Psoas muscle (tissue), 8 donors: ENCODE data around the gene GRK4. TPM values are rescaled to one million over a fixed set of nuclear protein-coding genes. Genes with fewer than 3 reads are reported as not detected.

ENCODE experiments used
- ATAC-seq, 4 donors: fragments of 200-7000 bp; cut with Tn5 transposase; one replicate each; pipeline ENCODE4 v1.9.1; 2020; ENCODE audit warnings: moderate library complexity in 3 of 4, mild to moderate bottlenecking in 2 of 4
- DNase-seq, 2 donors: peaks; one replicate each; pipeline ENCODE4 v3.0.0-alpha.2; 2020
- H3K27ac ChIP-seq: fragments of 200-600 bp; one replicate; pipeline ENCODE4 v1.8.0; 2022
- H3K27me3 ChIP-seq, 3 donors: fragments of 200-600 bp in 1 of 3; one replicate each; pipeline versions ENCODE4 v1.6.1 to v1.8.0; 2013 to 2022; ENCODE audit warnings: low read length in 2 of 3, mild to moderate bottlenecking in 2 of 3, moderate library complexity in 1 of 3; ENCODE audit not compliant: insufficient read depth in 3 of 3
- H3K36me3 ChIP-seq, 2 donors: fragments of 200-600 bp in 1 of 2; one replicate each; pipeline versions ENCODE4 v1.6.1 to v1.8.0; 2013 to 2022; ENCODE audit warnings: low read depth in 1 of 2, mild to moderate bottlenecking in 1 of 2, moderate library complexity in 1 of 2; ENCODE audit not compliant: insufficient read depth in 1 of 2
- H3K4me1 ChIP-seq: fragments of 200-600 bp; one replicate; pipeline ENCODE4 v1.8.0; 2022
- H3K4me3 ChIP-seq: fragments of 200-600 bp; one replicate; pipeline ENCODE4 v1.8.0; 2022; ENCODE audit warnings: mild to moderate bottlenecking
- H3K9me3 ChIP-seq: fragments of 200-600 bp; one replicate; pipeline ENCODE4 v1.8.0; 2022
- WGBS, 3 donors: extraction: QIAGEN DNeasy Blood & Tissue Kit; methylation state at CpG; one replicate each; pipeline versions ENCODE4 v1.1.6 to v1.1.7; 2013; 5-methylcytosine and 5-hydroxymethylcytosine counted together
- intact Hi-C, 2 donors: fragments of 100-400 bp; cut with DNase I; formaldehyde crosslinking; loops; one replicate each; pipeline versions ENCODE4 v1.11.0 to v1.14.2; 2022
- polyA plus RNA-seq, 3 donors: library from polyadenylated mRNA; stranded (reverse); fragments of 200-250 nt; gene quantifications; one replicate each; pipeline ENCODE4 v1.2.3, GENCODE V29; 2013
- total RNA-seq, 4 donors: library from RNA; stranded (reverse); fragmentation: NEBNext Ultra II Directional in 2 of 4; extraction: Animal tissue kit (Norgen Biotek cat#: 25700) in 2 of 4; gene quantifications; one replicate each; pipeline versions ENCODE4 v1.2.1 to v1.2.4, GENCODE V29; 2021 to 2023
- TF ChIP-seq, protein P1 (sequence below): fragments of 200-600 bp; IDR thresholded peaks from one replicate; pipeline ENCODE4 v1.8.0; 2022; ENCODE audit warnings: antibody characterized with exemption
- donor health status: healthy with polysubstance abuse.
- donor health status: DM: no; HTN: no; CAD: no; lungs with moderate emphysema.
- donor health status: Bipolar disorder and iron deficiency.
- donor health status: healthy.
- donor health status: DM: yes; HTN: yes; CAD: no.
- donor health status: DM: no; HTN: no; CAD: no.
- donor health status: DM: no; HTN: no; CAD: no.
- donor health status: DM: yes; HTN: yes; CAD: no.

Gene GRK4
- total and polyA plus RNA-seq, 7 donors = 5.8 to 9.2 (median 6.6) TPM

DNA sequence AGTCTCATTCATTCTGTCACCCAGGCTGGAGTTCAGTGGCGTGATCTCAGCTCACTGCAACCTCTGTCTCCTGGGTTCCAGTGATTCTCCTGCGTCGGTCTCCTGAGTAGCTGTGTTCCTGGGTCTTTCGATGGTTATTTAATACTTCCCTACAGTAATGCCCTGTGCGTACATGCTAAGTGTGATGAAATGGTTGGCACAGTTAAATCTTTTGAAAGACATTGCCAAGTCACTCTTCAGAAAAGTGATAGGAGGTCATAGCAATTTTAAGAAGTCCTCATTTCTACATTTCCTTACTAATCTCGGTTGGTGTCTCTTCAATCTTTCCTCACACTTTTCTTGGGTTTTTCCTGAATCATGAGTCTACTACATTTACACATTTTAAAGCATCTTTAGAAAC is 96.6 kb downstream of the GRK4 start:
- Histone ChIP-seq H3K27me3 (no peaks in the 10 kb centered on the region), H3K36me3 (no peaks in the 10 kb centered on the region), H3K9me3 (peaks cover 7% of the 10 kb centered on the region), H3K27ac (no peak overlapping the region), H3K4me3 (no peak overlapping the region), H3K4me1 (peaks cover 12% of the 10 kb centered on the region)
- no peak for DNase-seq
- 49 to 80% (median 53%) methylated on average over 6 of the region's 6 CpGs for WGBS, 3 donors
- ATAC-seq = peak in 3 of 4 donors; percentile 65 to 93 (median 83)
- intact Hi-C loops = no loop called here
- TF ChIP-seq, protein P1, sequence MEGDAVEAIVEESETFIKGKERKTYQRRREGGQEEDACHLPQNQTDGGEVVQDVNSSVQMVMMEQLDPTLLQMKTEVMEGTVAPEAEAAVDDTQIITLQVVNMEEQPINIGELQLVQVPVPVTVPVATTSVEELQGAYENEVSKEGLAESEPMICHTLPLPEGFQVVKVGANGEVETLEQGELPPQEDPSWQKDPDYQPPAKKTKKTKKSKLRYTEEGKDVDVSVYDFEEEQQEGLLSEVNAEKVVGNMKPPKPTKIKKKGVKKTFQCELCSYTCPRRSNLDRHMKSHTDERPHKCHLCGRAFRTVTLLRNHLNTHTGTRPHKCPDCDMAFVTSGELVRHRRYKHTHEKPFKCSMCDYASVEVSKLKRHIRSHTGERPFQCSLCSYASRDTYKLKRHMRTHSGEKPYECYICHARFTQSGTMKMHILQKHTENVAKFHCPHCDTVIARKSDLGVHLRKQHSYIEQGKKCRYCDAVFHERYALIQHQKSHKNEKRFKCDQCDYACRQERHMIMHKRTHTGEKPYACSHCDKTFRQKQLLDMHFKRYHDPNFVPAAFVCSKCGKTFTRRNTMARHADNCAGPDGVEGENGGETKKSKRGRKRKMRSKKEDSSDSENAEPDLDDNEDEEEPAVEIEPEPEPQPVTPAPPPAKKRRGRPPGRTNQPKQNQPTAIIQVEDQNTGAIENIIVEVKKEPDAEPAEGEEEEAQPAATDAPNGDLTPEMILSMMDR = no peak

DNA sequence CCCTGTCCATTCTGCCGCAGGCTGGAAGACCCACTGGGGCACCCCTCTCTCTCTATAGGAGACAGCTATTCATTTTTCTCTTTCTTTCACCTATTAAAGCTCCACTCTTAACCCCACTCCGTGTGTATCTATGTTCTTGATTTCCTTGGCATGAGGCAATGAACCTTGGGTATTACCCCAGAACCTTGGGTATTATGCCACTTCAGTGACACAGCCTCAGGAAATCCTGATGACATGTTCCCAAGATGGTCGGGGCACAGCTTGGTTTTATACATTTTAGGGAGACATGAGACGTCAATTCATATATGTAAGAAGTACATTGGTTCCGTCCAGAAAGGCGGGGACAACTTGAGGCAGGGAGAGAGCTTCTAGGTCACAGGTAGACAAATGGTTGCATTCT is 97.6 kb downstream of the GRK4 start:
- DNase-seq (no peak), ATAC-seq (no peak)
- Histone ChIP-seq H3K4me3 (no peak overlapping the region), H3K36me3 (no peaks in the 10 kb centered on the region), H3K27me3 (no peaks in the 10 kb centered on the region), H3K4me1 (peaks cover 12% of the 10 kb centered on the region), H3K27ac (no peak overlapping the region), H3K9me3 (peaks cover 2% of the 10 kb centered on the region)
- 88 to 90% (median 89%) methylated on average over 6 of the region's 6 CpGs for WGBS, 3 donors
- TF ChIP-seq, protein P1 = no peak
- intact Hi-C loops = no loop called here

DNA sequence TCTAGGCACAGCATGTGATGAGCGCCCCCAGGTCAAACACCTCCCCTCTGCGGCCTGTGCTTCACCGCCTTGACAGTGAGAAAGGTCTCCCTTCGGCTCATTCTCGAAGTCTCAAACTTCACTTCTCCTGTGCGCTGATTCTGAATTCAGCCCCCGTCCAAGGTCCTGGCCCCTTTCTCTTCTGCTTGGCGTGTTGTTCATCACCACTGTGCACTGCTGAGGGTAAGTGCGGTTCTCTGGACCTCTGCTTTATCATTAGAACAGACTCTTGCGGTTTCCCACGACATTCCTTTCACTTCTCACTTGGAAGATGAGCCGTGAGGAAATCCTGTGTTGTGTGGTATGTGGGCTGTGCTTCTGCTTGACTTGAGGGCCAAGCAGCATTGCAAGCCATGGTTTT is 99.1 kb downstream of the GRK4 start:
- 88 to 90% (median 90%) methylated on average over 12 of the region's 12 CpGs for WGBS, 3 donors
- Histone ChIP-seq H3K27me3 (no peaks in the 10 kb centered on the region), H3K9me3 (no peaks in the 10 kb centered on the region), H3K36me3 (no peaks in the 10 kb centered on the region), H3K4me1 (peaks cover 12% of the 10 kb centered on the region), H3K27ac (no peak overlapping the region), H3K4me3 (no peak overlapping the region)
- DNase-seq = no peak
- ATAC-seq = no peak
- intact Hi-C loops = no loop called here
- TF ChIP-seq, protein P1 = no peak

DNA sequence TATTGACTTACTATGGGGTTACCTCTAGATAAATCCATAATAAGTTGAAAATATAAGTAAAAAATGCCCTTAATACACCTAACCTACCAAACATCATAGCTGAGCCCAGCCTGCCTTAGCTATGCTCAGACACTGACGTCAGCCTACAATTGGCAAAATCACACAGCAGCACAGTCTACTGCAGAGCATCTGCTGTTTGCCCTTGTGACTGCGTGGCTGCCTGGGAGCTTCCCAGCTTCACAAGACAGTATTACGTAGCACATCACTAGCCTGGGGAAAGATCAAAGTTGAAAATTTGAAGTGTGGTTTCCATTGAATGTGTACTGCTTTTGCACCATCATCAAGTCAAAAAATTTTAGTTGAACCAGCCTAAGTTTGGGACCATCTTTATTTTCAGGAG is 102.2 kb downstream of the GRK4 start:
- Histone ChIP-seq H3K36me3 (no peaks in the 10 kb centered on the region), H3K27me3 (no peaks in the 10 kb centered on the region), H3K27ac (no peak overlapping the region), H3K4me3 (no peak overlapping the region), H3K9me3 (no peaks in the 10 kb centered on the region), H3K4me1 (no peaks in the 10 kb centered on the region)
- intact Hi-C loops = no loop called here
- ATAC-seq = no peak
- TF ChIP-seq, protein P1 = no peak
- DNase-seq = no peak
- 91 to 95% (median 92%) methylated on average over 3 of the region's 3 CpGs for WGBS, 3 donors

DNA sequence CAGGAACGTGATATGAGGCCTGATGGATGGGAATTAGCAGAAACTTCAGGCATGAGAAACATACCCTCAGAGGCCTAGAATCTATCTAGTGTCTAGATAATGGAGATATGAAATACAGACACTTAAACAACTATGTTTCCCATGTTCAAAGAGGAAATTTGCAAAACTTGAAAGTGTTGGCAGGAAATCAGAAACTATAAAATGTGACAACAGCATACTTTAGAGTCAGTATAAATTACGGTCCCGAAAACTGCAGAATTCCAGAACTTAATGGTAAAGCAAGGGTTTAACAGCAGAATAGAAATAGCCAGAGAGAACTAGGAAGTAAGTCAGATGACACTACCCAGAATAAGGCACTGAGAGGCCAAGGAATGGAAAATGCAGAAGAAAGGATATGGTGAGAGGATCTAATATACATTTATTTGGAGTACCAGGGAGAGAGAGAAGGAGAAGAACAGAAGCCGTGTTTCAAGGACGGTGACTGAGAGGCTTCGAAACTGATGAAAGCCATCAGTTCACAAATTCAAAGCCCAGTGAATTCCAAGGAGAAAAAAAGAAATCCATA is 103.5 kb downstream of the GRK4 start:
- H3K4me3 ChIP-seq = no peak overlapping the region
- no peak overlapping the region for H3K27ac ChIP-seq
- ATAC-seq (no peak), DNase-seq (no peak)
- TF ChIP-seq, protein P1 = no peak
- 91 to 92% (median 92%) methylated on average over 6 of the region's 6 CpGs for WGBS, 3 donors
- no peaks in the 10 kb centered on the region for H3K36me3 ChIP-seq
- no peaks in the 10 kb centered on the region for H3K4me1 ChIP-seq
- no peaks in the 10 kb centered on the region for H3K9me3 ChIP-seq
- no peaks in the 10 kb centered on the region for H3K27me3 ChIP-seq
- intact Hi-C loops = no loop called here
